NCI-H2081 treated with DMSO at 0.1 percent for 48 hours (cell line): ENCODE data around the gene MLF2.
"Not testable (repeated sequence)": the region's sequence is repeated elsewhere in the genome, so short reads cannot be mapped to it uniquely, and the experiment has no call there.

Source experiments
- DNase-seq: peaks from one replicate; lab custom pipeline; 2025; lab: John Stamatoyannopoulos, UW

The MLF2 gene

DNA sequence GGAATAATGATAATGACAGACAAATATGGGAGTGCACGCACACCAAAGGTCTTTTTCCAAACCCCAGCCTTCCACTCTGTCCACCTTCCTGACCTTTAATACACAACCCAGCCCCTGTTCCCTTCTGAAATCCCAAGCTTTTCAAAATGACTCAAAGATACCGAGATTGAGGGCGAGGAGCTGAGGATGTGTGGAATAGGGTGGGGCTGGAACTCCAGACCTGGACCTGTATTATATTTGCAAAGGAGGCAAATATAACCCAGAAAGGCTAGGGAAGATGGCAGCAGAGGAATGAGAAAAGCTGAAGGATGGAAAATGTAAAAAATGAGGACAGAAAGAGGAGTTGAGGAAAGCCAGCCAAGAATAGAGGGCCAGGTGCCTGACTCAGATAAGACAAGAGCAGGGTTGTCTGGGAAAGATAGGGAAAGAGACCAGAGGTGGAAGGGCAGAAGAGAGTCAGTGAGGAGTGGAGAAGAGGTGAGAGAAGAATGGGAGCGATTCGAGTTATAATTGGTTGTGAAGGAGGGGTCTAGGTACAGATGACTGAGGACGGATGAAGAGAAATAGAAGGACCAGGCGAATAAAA is 12.2 kb upstream of the MLF2 start:
- no peak for DNase-seq

DNA sequence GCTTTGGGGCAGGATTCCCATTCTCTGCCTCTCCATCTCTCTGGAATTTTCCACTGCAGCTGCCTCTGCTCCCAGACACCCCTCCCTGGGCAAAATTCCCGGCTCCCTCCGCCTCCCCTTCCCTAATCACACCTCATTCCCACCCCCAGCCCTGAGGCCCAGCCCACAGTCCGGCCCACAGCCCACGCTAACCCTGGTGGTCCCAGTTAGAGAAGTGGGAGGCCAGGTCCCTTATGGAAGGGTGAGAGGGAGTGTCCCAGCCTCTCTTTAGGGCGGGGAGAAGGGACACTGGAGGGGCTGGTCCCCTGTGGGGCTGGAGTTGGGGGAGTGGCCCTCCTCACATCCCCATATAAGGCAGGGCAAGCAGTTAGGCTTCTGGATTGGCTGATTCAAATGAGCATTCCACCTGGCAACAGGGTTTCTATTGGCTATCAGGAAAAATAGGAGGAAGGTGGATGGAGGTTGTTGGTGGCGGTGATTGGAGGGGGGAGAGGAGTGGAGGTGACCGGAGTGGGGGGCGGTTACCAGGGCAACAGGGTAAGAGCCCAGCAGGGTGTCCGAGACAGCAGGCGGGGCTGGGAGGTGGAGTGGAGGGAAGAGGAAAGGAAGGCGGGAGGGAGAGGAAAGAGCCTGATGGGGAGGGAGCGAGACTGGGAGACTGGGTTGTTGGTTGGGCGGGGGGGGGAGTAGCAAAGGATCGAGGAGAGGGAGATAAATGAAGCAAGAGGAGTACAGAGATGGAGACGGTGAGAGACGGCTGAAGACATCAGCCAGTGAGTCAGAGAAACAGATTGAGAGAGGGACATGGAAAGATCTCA is 11.3 kb upstream of the MLF2 start:
- peak; percentile 99 for DNase-seq

DNA sequence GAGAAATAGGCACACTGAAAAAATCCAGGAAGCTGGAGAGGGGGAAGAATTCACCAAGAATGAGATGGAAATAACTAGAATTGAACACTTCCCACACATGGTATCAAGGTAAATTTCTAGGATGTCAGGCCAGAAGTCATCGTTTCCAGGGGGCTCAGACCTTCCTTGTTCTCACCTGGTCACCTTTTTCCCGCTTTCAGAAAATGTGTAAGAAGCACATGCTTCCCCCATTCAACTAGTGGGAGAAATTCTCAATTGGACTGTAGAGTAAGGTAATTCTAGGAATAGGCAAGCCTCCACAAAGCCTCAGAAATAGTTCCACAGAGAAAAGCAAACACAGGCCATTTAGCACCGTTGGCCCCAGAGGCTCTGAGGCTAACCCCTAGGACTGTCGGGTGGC is 10.4 kb upstream of the MLF2 start:
- no peak for DNase-seq

DNA sequence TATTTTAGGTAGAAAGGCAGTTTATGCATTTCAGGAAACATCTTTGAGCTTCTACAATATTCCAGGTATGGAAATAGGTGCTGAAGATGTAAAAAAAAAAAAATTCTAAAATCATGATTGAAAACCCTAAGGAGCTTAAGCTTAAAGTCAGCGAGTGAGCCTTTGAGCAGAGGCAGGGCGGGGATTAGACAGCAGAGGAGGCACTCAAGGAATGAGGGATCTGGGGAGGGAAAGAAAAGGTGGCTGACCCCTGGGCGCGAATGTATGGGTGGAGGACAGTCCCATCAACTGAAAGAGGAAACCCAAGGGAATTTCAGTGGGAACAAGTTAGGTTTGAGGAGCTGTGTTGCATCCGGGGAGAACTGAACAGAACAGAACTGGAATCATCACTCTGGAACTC is 6.8 kb upstream of the MLF2 start:
- no peak for DNase-seq

DNA sequence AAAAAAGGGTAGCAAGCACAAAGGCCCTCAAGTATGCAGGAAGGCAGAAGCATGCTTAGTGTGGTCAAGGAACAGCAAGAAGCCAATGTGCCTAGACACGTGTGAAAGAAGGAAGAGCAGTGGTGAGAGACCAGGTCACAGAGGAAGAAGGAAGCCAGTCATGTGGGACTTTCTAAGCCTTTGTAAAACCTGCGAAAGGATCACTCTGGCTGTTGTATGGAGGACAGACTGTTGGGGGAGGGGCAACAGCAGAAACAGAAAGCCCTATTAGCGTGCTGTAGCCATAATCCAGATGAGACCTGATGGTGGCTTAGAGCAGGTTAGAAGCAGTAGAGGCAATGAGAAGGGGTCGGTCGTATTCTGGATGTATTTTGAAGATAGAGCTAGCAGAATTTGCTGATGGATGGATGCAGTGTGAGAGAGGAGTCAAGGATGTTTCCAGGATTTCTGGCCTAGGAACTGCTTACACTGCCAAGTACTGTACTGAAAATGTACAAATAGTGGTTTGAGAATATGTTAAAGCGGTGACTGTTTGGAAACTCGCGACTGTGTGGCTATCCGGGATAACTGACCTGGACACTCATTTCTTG is 5.7 kb upstream of the MLF2 start:
- DNase-seq: no peak

DNA sequence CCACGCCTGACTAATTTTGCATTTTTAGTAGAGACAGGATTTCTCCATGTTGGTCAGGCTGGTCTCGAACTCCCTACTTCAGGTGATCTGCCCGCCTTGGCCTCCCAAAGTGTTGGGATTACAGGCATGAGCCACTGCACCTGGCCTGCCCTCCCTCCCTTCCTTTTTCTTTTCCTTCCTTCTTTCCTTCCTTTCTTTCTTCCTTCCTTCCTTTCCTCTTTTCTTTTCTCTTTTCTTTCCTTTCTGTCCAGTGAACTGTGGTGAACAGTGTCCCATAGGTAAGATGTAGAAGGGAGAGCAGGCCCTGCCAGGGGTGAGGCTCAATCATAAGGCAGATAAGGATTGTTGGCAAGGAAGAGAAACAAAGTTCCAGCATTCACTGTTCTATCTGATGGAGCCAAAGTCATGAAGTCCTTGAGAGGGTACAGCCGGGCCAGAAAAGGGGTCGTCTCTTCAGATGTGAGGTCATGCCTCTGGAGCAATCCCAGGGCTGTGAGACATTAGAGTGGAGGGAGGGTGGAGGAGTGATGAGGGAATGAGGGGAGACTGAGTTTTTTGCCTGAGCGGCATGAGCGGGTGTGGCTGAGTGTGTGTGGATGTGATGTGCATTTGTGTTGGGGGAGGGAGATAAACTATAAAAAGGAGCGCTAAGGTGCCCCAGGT is 4.2 kb upstream of the MLF2 start:
- no peak for DNase-seq

DNA sequence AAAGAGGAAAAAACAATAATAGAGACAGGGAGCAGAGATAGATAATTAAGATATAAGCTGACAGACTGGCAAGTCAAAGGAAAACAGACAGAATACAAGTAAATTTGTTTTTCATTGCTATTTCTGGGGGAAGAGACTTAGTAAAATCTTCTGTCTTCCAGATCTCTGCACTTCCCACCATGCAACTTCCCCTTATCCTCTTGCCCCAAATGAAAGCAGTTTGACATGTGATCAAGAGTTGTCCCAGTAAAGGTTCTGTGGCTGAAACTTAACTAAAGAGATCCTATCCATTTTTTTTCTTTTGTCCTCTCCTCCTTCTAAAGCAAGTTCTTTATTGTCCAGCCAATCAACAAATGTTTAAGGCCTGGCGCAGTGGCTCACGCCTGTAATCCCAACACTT is 1.5 kb upstream of the MLF2 start:
- no peak for DNase-seq

DNA sequence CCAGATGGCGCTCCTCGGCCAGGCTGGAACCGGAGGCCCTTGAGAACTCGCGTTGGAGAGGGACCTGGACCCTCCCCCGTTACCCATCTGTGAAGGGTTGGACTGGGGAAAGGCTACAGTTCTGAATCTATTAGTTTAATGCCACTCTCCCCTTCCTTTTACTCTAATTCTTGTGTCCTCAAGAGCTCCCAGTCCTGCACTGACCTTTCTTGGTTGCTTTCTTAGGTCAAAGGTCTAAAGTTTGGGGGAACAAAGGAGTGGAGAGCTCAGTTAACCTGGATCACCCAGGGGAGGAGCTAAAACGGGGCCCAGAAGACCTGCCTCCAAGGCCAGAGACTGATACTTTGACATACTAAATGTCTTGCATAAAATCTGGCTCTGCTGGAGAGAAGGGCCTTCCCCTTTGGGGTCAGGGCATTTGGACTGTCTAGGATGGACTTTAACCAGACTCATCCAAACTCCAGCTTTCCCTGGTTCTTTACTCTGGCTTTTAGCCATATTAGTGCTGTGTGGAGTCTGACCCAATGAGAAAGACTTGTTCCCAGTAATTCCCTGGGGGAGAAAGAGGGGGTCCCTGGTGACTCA is 923 bp upstream of the MLF2 start:
- no peak for DNase-seq

DNA sequence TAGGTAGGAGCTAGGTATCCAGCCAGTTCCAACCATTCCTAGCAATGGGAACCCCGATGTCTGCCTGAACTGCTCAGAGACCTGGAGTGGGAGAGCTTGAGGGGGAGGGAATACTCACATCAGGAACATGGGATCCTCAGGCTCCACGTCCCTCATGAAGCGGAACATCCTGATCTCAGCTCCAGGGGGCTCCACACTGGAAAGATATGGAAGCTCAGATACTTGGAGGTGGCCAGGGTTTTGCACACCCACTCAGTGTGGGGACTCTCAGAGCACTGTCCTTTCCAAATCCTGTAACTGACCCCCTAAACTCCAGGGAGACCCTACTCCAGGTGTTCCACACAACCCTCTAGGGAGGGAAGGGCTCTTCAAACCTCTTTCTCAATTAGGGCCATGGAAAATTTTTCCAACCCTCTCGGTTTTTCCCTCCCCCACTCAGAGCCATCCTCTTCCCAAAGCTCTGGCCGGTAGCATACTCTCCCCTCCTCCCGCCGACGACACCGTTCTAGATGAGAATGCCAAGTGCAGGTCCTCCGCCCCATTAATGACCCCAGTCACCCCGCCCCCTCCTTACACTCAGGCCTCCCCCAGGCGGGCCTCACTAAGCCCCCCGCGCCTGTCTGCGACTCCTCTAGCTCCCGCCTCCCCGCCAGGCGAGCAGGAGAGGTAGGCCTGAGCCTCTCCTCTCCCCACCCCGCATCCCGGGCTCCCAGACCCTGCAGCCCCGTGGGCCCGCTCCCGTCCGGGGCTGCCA is 597 bp downstream of the MLF2 start:
- no peak for DNase-seq

DNA sequence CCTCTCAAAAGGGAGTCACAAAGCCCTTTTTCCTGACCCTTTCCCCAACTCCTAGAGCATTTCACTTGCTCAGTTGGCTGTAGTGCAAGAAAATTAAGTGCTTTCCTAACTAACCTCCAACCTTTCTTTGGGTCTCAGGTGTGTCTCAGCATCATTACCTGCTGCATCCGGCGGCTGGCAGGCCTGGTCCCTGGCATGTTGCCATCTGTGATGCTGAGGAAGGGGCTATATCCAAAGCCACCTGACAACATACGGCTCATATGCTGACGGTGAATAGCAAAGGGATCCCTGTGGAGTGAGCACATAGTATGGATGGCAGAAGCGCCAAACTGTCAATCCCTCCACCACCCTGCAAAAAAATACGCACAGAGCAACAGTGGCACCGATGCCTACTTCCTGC is 1.2 kb downstream of the MLF2 start:
- DNase-seq: no peak

DNA sequence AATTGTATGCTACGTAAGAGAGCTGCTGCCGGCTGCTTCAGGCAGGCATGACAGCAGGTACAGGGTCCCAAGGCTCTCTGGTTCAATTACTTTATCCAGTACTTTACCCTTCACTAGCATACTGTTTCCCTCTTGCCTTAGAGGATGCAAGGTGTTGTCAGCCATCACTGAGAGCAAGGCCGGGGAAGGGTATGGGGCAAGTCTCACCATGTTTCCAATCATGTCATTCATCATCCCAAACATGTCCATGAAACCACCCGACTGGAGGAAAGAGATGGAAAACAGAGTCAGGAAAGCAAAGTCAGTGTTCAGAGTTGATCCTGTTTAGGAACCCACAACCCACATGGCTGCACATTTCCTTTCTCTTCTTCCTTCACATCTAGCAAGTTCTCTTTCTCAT is 2.4 kb downstream of the MLF2 start:
- DNase-seq: no peak

DNA sequence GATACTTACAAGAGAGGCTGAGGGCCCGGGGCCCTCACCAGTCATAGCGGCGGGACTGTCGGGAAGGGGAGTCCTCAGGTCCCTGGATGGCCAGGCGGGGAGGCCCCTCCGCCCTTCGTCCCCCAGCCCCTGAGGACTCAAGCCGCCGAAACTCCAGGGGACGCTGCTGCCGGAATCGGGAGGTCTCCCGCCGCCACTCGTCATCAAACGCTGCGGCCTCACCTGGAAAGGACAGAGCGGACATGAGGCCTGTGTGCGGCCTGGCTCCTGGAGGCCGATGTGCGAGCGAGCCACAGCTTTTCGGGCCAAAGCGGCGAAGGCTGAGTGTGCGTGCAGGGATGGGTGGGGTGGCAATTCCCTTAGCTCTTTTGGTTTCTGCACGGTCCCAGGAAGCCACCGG is 4.2 kb downstream of the MLF2 start:
- DNase-seq: no peak

DNA sequence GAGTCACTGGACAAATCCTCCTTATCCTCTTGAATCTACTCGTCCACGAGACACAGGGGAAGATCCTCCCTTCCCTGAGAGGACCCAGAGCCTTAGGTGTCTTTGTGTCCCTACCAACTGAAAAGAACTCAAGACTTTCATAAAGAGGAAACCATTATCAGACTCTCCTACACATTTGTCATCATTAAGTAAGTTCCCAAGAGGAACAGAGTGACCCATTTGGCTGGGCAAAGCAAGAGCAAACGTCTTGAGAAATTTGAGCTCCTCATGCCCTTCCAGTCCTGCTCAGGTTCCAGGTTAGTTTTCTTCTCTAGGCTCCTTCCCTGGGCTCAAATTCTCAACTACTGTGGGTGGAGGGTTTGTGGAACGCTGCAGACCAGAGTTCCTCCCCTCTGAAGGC is 5.7 kb downstream of the MLF2 start:
- DNase-seq: no peak

DNA sequence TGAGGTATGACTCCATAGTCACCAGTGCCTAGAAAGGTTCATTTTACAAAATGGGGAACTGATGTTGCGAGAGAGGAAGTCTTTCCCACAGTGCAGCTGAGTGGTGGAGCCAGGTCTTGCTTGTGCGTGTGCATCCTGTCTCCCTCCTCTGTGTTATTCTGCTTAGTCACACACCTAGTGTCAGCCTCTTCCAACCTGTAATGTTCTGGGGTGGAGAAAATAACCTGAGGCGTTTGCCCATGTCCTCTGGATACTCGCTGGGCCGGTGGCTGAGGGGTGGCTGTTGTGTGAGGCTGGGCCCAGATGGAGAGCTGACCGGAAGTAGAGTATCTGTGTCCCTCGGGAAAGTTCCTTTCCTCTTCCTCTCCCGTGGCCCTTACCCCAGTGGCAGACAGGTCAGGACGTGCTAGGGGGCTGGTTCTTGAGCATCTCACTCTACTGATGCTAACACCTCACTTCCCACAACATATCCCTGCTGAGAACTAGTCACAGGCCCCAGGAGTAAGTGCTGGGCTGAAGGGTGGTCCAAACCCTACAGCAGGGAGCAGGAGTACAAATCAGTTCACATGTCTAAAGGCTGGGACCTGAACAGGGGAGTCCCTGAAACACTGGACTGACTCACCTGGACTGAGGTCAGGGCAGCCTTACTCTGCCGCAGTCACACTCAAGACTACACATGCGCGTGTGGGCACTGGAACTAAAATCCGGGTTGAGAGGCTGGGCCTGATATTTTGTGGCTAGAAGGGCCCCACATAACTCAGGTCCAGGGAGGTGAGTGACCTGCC is 7.0 kb downstream of the MLF2 start:
- DNase-seq: no peak

DNA sequence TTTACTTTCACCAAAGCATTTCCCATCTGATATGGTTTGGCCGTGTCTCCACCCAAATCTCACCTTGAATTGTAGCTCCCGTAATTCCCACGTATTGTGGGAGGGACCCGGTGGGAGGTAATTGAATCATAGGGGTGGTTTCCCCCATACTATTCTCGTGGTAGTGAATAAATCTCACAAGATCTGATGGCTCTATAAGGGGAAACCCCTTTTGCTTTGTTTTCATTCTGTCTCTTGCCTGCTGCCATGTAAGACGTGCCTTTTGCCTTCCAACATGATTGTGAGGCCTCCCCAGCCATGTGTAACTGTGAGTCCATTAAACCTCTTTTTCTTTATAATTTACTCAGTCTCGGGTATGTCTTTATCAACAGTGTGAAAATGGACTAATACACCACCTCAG is 9.6 kb downstream of the MLF2 start:
- DNase-seq: not testable (repeated sequence)

DNA sequence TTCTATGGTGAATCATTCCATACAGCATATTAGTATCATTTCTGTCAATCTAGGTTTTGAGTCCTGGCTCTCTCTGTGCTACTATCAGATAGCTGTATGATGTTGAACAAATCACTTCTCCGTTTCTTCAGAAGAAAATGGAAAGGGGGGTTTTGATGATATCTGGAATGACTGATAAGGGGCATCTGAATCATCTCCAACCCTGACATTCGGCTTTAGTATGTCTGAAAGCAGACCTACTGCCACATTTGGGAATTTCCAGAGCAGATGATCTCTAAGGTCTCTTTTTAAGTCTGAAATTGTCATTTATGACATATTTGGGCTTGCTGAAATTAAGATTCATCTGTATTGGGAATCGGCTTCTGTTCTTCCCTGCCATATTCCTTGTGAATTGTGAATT is 10.1 kb downstream of the MLF2 start:
- DNase-seq: no peak

DNA sequence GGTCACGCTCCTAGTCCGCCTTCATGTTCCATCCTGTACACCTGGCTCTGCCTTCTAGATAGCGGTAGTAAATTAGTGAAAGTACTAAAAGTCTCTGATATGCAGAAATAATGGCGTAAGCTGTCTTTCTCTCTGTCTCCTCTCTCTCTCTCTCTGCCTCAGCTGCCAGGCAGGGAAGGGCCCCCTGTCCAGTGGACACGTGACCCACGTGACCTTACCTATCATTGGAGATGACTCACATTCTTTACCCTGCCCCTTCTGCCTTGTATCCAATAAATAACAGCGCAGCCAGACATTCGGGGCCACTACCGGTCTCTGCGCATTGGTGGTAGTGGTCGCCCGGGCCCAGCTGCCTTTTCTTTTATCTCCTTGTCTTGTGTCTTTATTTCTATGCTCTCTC is 10.9 kb downstream of the MLF2 start:
- DNase-seq: not testable (repeated sequence)

DNA sequence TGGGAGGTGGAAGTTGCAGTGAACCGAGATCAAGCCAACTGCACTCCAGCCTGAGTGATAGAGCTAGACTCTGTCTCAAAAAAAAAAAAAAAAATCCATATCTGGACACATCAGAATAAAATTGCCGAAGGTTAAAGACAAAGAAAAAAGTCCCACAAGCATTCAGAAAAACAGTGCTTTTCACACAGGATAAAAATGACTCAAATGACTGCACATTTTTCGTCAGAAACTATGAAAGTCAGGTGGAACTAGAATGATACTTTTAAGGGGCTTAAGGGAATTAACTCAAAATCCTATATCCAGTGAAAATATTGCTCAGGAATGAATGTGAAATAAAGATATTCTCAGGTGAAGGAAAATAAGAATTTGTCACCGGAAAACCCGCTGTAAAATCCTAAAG is 16.2 kb downstream of the MLF2 start:
- DNase-seq: no peak

DNA sequence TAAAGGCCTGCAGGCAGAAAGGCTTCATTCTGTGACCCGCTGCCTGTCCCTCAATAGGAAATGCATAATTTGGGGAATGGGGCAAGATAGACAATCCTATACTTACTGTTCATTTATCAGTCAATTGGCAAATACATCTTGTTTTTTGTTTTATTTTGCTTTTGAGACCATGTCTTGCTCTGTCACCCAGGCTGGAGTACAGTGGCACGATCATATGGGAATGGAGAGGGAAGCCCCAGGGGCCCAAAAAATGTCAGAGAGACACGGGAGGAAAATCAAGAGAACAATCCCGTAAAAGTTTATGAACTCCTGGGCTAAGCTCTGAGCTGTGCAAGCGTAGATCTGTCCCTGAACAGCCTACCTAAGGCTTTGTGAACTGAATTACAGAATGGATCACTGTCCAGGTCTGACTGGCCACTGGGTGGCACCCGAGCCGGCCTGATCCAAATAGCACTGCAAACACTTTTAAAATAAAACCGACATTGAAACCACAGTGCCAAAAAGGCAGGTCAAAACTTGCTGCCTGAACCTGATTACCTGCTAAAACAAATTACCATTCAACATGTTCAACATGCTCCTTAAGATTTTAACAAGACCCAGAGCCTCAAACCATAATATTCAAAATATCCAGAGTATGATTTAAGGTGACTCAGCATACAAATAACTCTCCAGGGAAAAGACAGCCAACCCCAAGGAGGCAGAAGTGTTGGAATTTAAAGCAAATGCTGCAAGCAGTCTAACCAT is 17.3 kb downstream of the MLF2 start:
- peak; percentile 15 for DNase-seq
